GM15510 (cell line): Measurements from ENCODE around the gene PLVAP.

Experiments used
- POLR2A ChIP-seq: IDR thresholded peaks from 3 replicates; pipeline ENCODE4 v1.6.1; 2011; ENCODE audit warnings: borderline replicate concordance; ENCODE audit not compliant: insufficient read length; ENCODE audit errors: extremely low read depth

PLVAP gene

DNA sequence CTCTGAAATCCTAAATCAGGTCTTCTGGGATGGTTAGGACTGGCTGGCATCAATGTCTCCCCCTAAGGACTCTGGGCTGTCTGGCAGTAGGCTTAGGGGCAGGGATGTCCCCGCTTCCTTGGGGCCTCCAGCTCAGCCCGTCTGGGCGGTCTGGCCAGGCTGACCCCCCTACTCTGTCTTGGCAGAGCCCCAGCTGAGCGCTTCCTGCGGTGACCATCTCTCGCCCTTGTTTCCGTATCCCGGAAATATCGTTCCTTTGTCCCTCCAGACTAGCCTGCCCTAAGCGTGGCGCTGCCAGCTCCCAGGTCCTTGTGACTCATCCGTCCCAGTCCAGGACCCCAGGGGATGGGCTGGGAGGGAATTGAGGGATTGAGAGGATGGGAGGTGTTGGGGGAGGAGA is 28.4 kb downstream of the PLVAP start:
- no peak for TF ChIP-seq POLR2A

- no peak for TF ChIP-seq POLR2A
These were observed 29.3 kb downstream of the PLVAP start for GRCh38 chr19:17347877-17348276.

- no peak for TF ChIP-seq POLR2A
These were observed 29.8 kb downstream of the PLVAP start for GRCh38 chr19:17347361-17347760.

DNA sequence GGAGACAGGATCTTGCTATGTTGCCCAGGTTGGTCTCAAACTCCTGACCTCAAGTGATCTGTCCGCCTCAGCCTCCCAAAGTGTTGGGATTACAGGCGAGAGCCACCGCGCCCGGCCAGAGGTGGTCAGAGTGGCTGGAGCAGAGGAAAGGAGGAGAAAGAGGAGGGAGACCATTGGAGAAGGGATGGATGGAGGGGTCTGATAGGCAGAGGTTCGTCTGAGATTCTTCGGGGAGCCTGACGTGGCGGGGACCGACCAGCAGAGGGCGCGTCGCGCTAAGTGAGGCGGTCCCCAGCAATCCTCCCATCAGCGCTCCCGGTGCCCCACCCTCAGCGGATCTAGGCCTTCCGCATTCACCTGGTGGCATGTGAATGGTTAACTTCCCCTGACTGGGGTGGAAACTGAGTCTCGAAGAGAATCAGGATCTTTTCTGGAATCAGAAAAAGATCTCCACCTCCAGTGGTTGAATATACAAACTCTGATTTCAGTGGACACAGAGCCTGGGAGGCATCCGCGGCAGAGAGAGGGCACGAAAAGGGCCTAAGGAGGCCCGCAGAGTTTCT is 31.0 kb downstream of the PLVAP start:
- no peak for TF ChIP-seq POLR2A

- TF ChIP-seq POLR2A: no peak
These were observed 35.3 kb downstream of the PLVAP start for GRCh38 chr19:17341845-17342244.

GRCh38 chr19:17341386-17341785 is 35.8 kb downstream of the PLVAP start:
- no peak for TF ChIP-seq POLR2A

- TF ChIP-seq POLR2A: no peak
These were observed 36.2 kb downstream of the PLVAP start for GRCh38 chr19:17340871-17341357.

DNA sequence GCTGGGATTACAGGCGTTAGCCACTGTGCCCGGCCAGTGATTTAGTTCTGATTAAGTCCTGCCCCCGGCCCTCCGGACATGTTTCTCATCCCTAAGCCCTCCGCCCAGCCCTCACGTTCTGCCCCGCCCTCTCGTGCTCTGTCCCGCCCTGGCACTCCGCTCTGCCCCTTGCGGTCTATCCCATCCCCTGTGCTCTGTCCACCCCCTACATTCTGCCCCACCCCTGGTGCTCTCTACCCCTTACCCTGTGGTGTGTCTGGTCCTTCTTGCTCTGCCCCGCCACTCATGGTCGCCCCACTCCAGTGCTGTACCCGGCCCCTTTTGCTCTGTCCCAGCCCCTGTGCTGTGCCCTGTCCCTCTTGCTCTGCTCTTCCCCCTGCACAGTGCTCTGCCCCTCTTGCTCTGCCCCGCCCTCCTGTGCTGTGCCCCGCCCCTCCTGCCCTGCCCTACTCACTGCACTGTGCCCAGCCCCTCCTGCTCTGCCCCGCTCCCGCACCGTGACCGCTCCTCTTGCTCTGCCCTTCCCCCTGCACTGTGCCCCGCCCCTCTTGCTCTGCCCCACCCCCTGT is 36.8 kb downstream of the PLVAP start:
- TF ChIP-seq POLR2A: no peak

GRCh38 chr19:17339088-17339741 is 37.9 kb downstream of the PLVAP start:
- TF ChIP-seq POLR2A: no peak

DNA sequence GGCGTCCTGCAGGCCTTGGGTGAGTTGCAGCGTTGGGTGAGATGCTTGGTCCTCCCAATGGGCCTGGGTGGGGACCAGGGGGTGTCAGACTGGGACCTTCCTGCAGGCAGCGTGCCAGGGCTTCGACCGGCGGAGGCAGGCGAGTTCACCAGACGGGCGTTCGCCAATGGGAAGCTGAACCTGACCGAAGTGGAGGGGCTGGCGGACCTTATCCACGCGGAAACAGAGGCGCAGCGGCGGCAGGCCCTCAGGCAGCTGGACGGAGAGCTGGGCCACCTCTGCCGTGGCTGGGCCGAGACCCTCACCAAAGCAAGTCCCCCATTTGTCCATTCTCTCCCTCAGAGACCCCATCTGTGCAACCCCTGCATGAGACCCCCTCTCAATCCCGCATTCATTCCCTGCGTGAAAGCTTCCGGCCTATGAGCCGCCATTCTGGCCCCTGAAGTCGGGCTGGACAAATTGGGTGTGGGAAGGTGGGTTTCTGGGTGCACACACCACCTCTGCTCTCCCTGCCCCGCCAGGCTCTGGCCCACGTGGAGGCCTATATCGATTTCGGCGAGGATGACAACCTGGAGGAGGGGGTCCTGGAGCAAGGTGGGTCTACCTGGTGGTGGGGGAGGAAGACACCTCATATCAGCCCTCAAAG is 38.6 kb downstream of the PLVAP start:
- TF ChIP-seq POLR2A: no peak

- no peak for TF ChIP-seq POLR2A
These were observed 39.3 kb downstream of the PLVAP start for GRCh38 chr19:17337675-17338432.

- TF ChIP-seq POLR2A: peak; percentile 80
These were observed 40.1 kb downstream of the PLVAP start, which contains the start of gene GTPBP3 for GRCh38 chr19:17336872-17337674. Gene GTPBP3, plus strand, starts transcription at chr19:17337553. Its CDS starts 59 bp downstream, at chr19:17337612.

DNA sequence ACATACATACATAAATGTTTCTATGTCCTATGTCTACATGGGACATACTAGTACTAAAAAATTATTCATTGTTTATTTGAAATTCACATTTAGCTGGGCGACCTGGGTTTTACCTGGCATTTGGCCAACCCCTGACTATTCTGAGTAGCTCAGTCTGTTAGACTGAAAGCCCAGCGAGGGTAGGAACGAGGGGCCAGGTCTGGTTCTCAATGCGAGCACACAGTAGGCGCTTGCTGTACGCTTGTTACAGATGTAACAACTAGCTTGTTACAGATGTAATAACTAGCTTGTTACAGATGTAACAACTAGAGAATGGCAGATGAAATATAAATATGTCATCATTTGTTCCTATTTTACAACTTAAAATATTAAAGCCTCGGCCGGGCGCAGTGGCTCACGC is 41.6 kb downstream of the PLVAP start:
- TF ChIP-seq POLR2A: no peak

- peak; percentile 34 for TF ChIP-seq POLR2A
These were observed 42.4 kb downstream of the PLVAP start, which contains the start of gene ANO8 for GRCh38 chr19:17334414-17335409. Gene ANO8, minus strand, starts transcription at chr19:17334855. Its CDS starts 185 bp downstream, at chr19:17334670.
